GM12864 (cell line): Measurements from ENCODE around the gene NFIA.

Experiments used
- DNase-seq: peaks from one replicate; pipeline ENCODE4 v3.0.0-alpha.2; 2011; ENCODE audit warnings: low read depth
- H3K4me3 ChIP-seq: 2 replicates; pipeline ENCODE4 v1.5.1; 2011; ENCODE audit warnings: mild to moderate bottlenecking, low read depth, low read length, control low read depth
- CTCF ChIP-seq: IDR thresholded peaks from 2 replicates; pipeline ENCODE4 v1.5.1; 2011; ENCODE audit warnings: low read depth, mild to moderate bottlenecking, moderate library complexity, low read length, control low read depth, inconsistent platforms; ENCODE audit errors: missing control alignments

Gene NFIA

GRCh38 chr1:61287734-61288133 lies 205.4 kb downstream of the NFIA start:
- no peak overlapping the region for H3K4me3 ChIP-seq
- DNase-seq: no peak
- no peak for TF ChIP-seq CTCF

GRCh38 chr1:61289232-61290098 lies 207.1 kb downstream of the NFIA start:
- TF ChIP-seq CTCF: no peak

GRCh38 chr1:61290525-61290924 lies 208.2 kb downstream of the NFIA start:
- no peak overlapping the region for H3K4me3 ChIP-seq
- DNase-seq: no peak
- TF ChIP-seq CTCF: no peak

More at GRCh38 chr1:61289232-61290098, 207.1 kb downstream of the NFIA start:
- no peak for DNase-seq
- no peak overlapping the region for H3K4me3 ChIP-seq

GRCh38 chr1:61293197-61293596 lies 210.8 kb downstream of the NFIA start:
- no peak overlapping the region for H3K4me3 ChIP-seq
- TF ChIP-seq CTCF: no peak
- no peak for DNase-seq

GRCh38 chr1:61293986-61294504 lies 211.7 kb downstream of the NFIA start:
- H3K4me3 ChIP-seq: no peak overlapping the region
- TF ChIP-seq CTCF: no peak
- DNase-seq: no peak

- no peak for TF ChIP-seq CTCF
- DNase-seq: no peak
Observed at GRCh38 chr1:61294930-61295329, 212.6 kb downstream of the NFIA start.

More at GRCh38 chr1:61294930-61295329, 212.6 kb downstream of the NFIA start:
- no peak overlapping the region for H3K4me3 ChIP-seq
